GM19468 (cell line): Measurements from ENCODE around the gene GMDS.
"Not testable (repeated sequence)": the region's sequence is repeated elsewhere in the genome, so short reads cannot be mapped to it uniquely, and the experiment has no call there.

Experiments used
- ATAC-seq: cut with Tn5 transposase; IDR thresholded peaks from one replicate; pipeline ENCODE4 v1.9.1; 2021; ENCODE audit warnings: mild to moderate bottlenecking, moderate library complexity, moderate number of reproducible peaks; ENCODE audit not compliant: unreplicated experiment; ENCODE audit errors: extremely low read depth

GMDS gene

GRCh38 chr6:1773700-1774099 is 471.7 kb downstream of the GMDS start:
- no peak for ATAC-seq

- no peak for ATAC-seq
Measured at GRCh38 chr6:1770968-1771723, 474.3 kb downstream of the GMDS start.

- no peak for ATAC-seq
Measured at GRCh38 chr6:1770435-1770843, 475.0 kb downstream of the GMDS start.

DNA sequence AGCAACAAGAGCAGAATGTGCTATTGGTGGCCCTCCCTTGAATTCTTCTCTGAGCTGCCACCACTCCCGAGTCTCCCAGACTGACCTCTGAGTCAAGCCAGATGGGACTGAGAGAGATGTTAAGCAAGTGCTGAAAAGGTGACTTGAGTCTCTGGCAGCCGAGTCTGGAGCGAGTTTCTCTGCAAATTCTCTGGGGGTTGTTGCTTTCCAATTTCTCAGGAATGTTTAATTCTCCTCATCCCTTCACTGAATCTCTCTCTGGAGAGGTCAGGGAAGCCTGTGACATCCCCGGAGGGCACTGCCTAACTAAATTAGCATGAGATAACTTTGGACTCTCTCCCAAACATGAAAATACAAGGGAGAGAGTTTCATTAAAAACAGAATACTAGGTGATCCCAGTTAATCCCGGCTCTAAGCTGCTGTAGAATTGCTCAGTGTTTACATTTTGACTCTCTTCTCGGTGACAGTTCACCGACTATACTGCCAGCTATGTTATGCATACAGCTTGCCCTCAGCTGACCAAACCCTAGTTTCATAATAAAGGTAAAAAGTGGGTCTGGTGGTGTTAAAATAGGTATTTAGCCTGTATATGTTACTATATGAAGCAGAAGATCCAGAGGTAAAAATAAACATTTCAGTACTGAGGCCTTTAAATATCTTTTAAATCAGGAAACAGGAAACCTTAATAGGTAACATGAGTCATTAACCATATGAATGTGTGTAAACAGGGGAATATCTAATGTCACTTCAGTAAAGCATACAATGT is 477.7 kb downstream of the GMDS start:
- no peak for ATAC-seq

DNA sequence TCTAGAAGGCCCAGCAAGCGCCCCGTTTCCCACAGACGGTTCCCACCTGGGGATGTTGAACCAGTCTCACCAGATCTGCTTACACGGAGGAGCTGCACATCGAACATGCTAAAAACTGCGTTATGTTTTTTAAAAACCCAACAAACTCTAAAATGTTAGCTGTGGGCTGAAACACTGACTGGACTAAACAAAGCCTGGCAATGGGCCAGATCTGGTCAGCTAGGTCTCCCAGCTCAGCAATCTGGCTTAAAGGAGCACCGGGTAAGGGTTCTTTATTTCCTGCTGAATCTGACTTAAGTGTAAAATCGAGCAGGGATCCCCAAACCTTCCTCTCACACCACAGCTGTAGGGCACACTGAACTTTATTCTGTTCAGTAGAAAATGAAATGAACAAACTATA is 478.8 kb downstream of the GMDS start:
- ATAC-seq = no peak

DNA sequence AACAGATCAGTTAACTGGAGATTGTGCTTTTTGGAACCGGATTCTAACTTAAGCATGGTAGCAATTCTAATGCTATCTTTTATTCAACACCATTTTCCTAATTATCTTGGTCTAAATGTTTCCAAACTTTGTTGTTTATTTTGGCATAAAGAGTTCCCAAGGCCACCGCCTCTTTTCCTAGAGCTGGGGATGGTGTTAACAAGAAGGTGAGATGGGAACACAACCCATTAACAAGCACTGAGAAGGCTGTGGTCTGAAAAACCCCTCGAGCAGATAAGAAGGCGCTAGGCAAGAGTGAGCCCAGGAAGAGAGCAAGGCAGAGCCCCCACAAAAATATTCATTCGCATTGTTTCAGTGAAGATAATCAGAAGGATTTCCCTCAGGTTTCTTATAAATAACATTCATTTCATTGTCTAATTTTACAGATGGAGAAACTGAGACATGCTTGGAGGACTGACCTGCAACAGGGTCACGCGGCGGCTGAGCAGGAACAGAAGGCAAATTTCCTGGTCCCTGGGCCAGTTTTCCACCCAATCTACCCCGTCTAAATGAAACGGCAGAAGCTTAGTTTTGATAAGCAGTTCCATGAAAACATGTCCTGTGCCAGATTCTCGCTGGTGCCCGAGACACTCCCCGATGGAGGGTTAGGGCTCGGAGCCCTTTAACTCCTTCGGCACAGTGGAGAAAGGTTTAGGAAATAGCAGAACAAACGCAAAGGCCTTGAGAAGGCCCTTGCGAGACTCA is 480.1 kb downstream of the GMDS start:
- ATAC-seq = no peak

- ATAC-seq = no peak
Measured at GRCh38 chr6:1764397-1764987, 480.9 kb downstream of the GMDS start.

- no peak for ATAC-seq
Measured at GRCh38 chr6:1763404-1763803, 482.0 kb downstream of the GMDS start.

- ATAC-seq = no peak
Measured at GRCh38 chr6:1762203-1762602, 483.2 kb downstream of the GMDS start.

DNA sequence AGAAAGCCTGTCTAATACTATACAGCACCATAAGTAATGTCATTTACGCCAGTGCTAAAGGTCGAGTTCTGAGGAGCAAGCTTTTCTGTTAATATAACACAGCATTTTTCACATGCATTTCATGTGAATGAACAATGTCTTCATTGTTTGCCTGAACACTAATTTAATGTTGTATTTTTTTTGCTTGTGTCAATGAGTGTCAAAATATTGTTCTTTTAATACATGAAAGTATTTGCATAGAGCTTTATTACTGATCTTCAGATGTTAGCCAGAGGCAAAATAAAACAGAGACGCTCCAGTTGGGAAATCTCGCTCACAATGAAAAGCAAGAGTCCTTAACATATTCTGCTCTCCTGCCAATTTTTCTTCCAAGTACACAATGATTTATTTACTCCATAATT is 483.9 kb downstream of the GMDS start:
- ATAC-seq = no peak

GRCh38 chr6:1760876-1761275 is 484.5 kb downstream of the GMDS start:
- ATAC-seq = no peak

DNA sequence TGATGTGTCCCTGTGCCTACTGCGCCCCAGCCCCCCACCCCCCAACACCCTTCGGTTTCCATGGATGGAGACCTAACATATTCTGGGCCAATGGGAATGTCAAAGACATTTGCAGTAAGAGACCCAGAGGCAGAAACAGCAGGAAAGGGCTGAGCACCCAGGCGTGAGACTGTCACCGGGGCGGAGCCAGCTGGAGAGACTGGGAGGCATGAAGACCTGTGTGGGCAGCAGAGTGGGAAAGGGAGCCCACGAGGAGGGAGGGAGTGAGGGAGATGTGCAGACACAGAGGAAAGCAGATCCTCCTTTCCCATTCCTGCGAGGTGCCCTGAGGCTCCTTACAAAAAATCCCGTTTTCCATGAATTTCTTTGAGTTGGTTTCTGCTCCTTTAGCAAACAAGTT is 485.5 kb downstream of the GMDS start:
- ATAC-seq = no peak

DNA sequence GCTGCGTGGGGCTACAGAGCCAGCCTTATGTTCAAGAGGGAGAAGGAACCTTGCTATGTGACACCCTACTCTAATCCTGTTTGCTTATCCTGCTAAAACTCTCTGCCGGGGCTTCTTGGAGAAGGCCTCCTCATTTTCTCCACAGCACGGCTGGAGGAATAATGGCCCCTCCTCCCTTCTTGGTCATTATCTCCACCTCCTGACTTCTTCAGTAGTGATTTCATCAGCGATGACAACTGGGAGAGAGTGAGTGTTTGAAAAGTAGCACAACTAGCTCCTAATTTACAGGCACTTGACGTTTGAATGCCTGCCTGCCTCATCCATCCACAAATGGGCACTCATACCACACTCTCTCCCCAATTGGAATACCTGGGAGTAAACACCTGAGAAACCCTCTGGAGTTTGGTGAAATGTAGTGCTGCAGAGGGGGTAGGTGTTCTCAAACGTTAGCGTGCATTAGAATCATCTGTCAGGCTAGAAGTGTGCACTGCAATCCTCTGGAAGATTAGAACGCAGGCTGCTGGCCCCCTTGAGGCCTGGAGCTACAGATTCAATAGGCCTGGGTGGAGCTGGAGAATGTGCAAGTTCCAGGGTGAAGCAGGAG is 487.2 kb downstream of the GMDS start:
- no peak for ATAC-seq

DNA sequence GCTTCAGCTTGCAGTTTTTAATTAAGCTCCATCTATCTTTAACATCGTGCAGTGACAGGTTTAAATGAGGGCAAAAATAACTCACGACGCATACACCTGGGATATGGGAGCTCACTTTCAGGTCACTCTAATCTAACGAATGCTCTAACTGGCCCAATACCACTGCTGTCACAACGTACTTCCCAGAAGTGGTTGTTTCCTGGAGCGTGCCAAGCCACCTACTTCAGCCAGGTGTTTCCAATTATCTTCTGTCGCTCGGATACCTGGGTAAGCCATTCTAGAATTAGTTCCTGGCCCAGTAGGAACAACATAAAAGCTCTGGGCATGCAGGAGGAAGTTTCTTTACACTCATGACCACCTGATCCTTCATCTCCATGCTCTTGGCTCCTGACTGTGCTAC is 488.3 kb downstream of the GMDS start:
- ATAC-seq = no peak

GRCh38 chr6:1756472-1757129 is 488.8 kb downstream of the GMDS start:
- no peak for ATAC-seq

- not testable (repeated sequence) for ATAC-seq
Measured at GRCh38 chr6:1751063-1751462, 494.3 kb downstream of the GMDS start.

GRCh38 chr6:1749041-1749440 is 496.4 kb downstream of the GMDS start:
- ATAC-seq = no peak

- ATAC-seq = no peak
Measured at GRCh38 chr6:1747531-1747930, 497.9 kb downstream of the GMDS start.

DNA sequence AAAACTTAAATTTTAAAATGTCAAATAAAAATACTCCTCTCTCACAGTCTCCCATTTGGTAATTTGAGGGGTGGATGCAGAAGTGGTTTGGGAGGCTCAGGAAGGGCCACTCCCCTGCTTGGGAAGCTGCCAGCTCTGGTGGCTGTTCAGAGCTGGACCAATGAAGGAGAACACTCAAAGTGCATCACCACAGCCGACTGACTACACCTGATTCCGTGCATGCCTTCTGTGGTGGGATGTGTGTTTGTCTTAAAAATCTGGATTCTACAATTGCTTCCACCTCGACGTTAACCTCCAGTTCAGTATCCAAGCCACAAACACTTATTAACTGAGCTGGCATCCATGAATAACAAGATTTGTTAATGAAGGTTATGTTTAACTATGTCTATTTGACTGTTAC is 498.4 kb downstream of the GMDS start:
- ATAC-seq = no peak

- no peak for ATAC-seq
Measured at GRCh38 chr6:1745814-1746213, 499.6 kb downstream of the GMDS start.
